Tibial artery (tissue), 4 donors: Measurements from ENCODE around the gene FAM161A.

Source experiments
- DNase-seq, 2 donors: peaks; one replicate each; pipeline ENCODE4 v3.0.0-alpha.2; 2019
- H3K27ac ChIP-seq, 2 donors: fragments of 200-600 bp; sonication (generic) in 1 of 2; 1 replicate in 1 of 2; 2 replicates in 1 of 2; pipeline ENCODE4 v1.5.1; 2018 to 2019; ENCODE audit warnings: mild to moderate bottlenecking in 1 of 2
- H3K27me3 ChIP-seq, 2 donors: fragments of 200-600 bp; sonication (generic) in 1 of 2; one replicate each; pipeline versions ENCODE4 v1.5.1 to v1.6.0; 2016 to 2019
- H3K36me3 ChIP-seq, 3 donors: fragments of 200-600 bp; sonication (generic) in 2 of 3; one replicate each; pipeline ENCODE4 v1.5.1; 2016 to 2019; ENCODE audit warnings: mild to moderate bottlenecking in 2 of 3
- H3K4me1 ChIP-seq, 4 donors: fragments of 200-600 bp; sonication (generic) in 2 of 4; 1 replicate in 3 of 4; 2 replicates in 1 of 4; pipeline ENCODE4 v1.5.1; 2016 to 2019
- H3K4me3 ChIP-seq, 2 donors: fragments of 200-600 bp; sonication (generic) in 1 of 2; 1 replicate in 1 of 2; 2 replicates in 1 of 2; pipeline ENCODE4 v1.5.1; 2018 to 2019; ENCODE audit warnings: mild to moderate bottlenecking in 2 of 2
- H3K9me3 ChIP-seq, 3 donors: fragments of 200-600 bp; sonication (generic) in 1 of 3; one replicate each; pipeline ENCODE4 v1.5.1; 2016 to 2019
- intact Hi-C: fragments of 100-400 bp; cut with DNase I; formaldehyde crosslinking; loops from one replicate; pipeline ENCODE4 v1.15.0; 2023; ENCODE audit warnings: low total_unique reads
- TF ChIP-seq, protein P1 (sequence below), 2 experiments: fragments of 200-600 bp in 1 of 2; fragments of 450-650 bp in 1 of 2; IDR thresholded peaks; one replicate each; pipeline ENCODE4 v1.5.1; 2017 to 2019; ENCODE audit warnings: antibody characterized with exemption in 2 of 2, mild to moderate bottlenecking in 1 of 2, moderate library complexity in 1 of 2

Gene FAM161A

DNA sequence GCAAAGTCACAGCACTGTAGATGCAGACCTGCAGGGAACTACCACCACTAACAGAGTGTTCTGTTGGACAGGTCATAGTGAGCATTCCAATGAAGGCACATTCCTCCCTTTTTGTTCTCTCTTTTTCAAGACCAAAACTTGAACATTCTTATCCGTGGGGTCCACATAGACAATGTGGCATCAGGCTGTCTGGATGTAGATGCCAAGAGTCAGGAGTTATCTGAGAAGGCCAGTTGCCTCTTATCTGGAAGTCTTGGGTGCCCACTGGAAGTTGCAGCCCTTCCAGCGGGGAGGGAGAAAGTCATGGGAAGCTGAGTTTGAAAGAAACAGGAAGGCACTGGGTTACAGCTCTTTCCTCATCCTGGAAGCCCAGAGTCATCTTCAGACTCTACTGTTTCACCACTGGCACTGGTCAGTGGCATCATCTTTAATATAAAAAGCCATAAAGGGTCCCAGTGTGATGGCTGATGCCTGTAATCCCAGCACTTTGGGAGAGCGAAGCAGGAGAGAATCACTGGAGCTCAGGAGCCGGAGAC is 61.4 kb downstream of the FAM161A start:
- DNase-seq: no peak
- H3K27ac ChIP-seq: no peak overlapping the region
- no peaks in the 10 kb centered on the region for H3K9me3 ChIP-seq
- intact Hi-C loops: no loop called here
- peaks cover 0 to 5% (median 2%) of the 10 kb centered on the region in 4 donors for H3K4me1 ChIP-seq
- TF ChIP-seq, protein P1, sequence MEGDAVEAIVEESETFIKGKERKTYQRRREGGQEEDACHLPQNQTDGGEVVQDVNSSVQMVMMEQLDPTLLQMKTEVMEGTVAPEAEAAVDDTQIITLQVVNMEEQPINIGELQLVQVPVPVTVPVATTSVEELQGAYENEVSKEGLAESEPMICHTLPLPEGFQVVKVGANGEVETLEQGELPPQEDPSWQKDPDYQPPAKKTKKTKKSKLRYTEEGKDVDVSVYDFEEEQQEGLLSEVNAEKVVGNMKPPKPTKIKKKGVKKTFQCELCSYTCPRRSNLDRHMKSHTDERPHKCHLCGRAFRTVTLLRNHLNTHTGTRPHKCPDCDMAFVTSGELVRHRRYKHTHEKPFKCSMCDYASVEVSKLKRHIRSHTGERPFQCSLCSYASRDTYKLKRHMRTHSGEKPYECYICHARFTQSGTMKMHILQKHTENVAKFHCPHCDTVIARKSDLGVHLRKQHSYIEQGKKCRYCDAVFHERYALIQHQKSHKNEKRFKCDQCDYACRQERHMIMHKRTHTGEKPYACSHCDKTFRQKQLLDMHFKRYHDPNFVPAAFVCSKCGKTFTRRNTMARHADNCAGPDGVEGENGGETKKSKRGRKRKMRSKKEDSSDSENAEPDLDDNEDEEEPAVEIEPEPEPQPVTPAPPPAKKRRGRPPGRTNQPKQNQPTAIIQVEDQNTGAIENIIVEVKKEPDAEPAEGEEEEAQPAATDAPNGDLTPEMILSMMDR (IDR thresholded peaks at IDR 0.05): no peak
- H3K4me3 ChIP-seq: no peak overlapping the region
- H3K36me3 ChIP-seq: no peaks in the 10 kb centered on the region
- H3K27me3 ChIP-seq: peaks cover 0 to 20% of the 10 kb centered on the region in 2 donors

- Histone ChIP-seq H3K4me3 (no peak overlapping the region), H3K4me1 (peaks cover 0 to 5% (median 2%) of the 10 kb centered on the region in 4 donors), H3K9me3 (no peaks in the 10 kb centered on the region), H3K36me3 (no peaks in the 10 kb centered on the region), H3K27me3 (peaks cover 0 to 22% of the 10 kb centered on the region in 2 donors), H3K27ac (no peak overlapping the region)
- no peak for DNase-seq
- TF ChIP-seq, protein P1 (IDR thresholded peaks at IDR 0.05): no peak
- intact Hi-C loops: no loop called here
Observed at GRCh38 chr2:61789807-61790602, 63.9 kb downstream of the FAM161A start.

GRCh38 chr2:61787941-61788563 is 65.8 kb downstream of the FAM161A start:
- intact Hi-C loops: no loop called here

GRCh38 chr2:61786876-61787275 is 67.0 kb downstream of the FAM161A start:
- DNase-seq: no peak
- H3K27me3 ChIP-seq: peaks cover 0 to 10% of the 10 kb centered on the region in 2 donors
- no peaks in the 10 kb centered on the region for H3K36me3 ChIP-seq
- intact Hi-C loops: no loop called here
- H3K4me1 ChIP-seq: no peaks in the 10 kb centered on the region
- no peaks in the 10 kb centered on the region for H3K9me3 ChIP-seq
- no peak overlapping the region for H3K27ac ChIP-seq
- TF ChIP-seq, protein P1 (IDR thresholded peaks at IDR 0.05): no peak
- H3K4me3 ChIP-seq: no peak overlapping the region

More at GRCh38 chr2:61787941-61788563, 65.8 kb downstream of the FAM161A start:
- TF ChIP-seq, protein P1 (IDR thresholded peaks at IDR 0.05): no peak
- DNase-seq: no peak
- Histone ChIP-seq H3K4me1 (peaks cover 0 to under 1% (median 0%) of the 10 kb centered on the region in 4 donors), H3K9me3 (no peaks in the 10 kb centered on the region), H3K36me3 (no peaks in the 10 kb centered on the region), H3K27ac (no peak overlapping the region), H3K27me3 (peaks cover 0 to 16% of the 10 kb centered on the region in 2 donors), H3K4me3 (no peak overlapping the region)

GRCh38 chr2:61785583-61785982 is 68.3 kb downstream of the FAM161A start:
- Histone ChIP-seq H3K36me3 (no peaks in the 10 kb centered on the region), H3K4me1 (no peaks in the 10 kb centered on the region), H3K27ac (no peak overlapping the region), H3K4me3 (no peak overlapping the region), H3K9me3 (peaks cover 0 to 9% (median 0%) of the 10 kb centered on the region in 3 donors), H3K27me3 (peaks cover 0 to 7% of the 10 kb centered on the region in 2 donors)
- intact Hi-C loops: no loop called here
- no peak for DNase-seq
- TF ChIP-seq, protein P1 (IDR thresholded peaks at IDR 0.05): no peak
